Activated CD4-positive, alpha-beta T cell treated with anti-CD3 and anti-CD28 coated beads for 48 hours (primary cell): ENCODE measurements around the gene SEMA5A.

Experiments used
- DNase-seq: peaks from one replicate; pipeline ENCODE4 v3.0.0-alpha.2; 2020

Gene SEMA5A

GRCh38 chr5:9468060-9468388 is 77.9 kb downstream of the SEMA5A start:
- DNase-seq, result no peak

- no peak for DNase-seq
Observed at GRCh38 chr5:9467199-9468059, 78.4 kb downstream of the SEMA5A start.

- DNase-seq, result no peak
Observed at GRCh38 chr5:9466697-9467096, 79.2 kb downstream of the SEMA5A start.

GRCh38 chr5:9464478-9464877 is 81.4 kb downstream of the SEMA5A start:
- DNase-seq, result no peak

- no peak for DNase-seq
Observed at GRCh38 chr5:9462109-9462508, 83.8 kb downstream of the SEMA5A start.

- no peak for DNase-seq
Observed at GRCh38 chr5:9460885-9461645, 84.8 kb downstream of the SEMA5A start.

- no peak for DNase-seq
Observed at GRCh38 chr5:9456435-9457042, 89.3 kb downstream of the SEMA5A start.

GRCh38 chr5:9455826-9456434 is 89.9 kb downstream of the SEMA5A start:
- no peak for DNase-seq

GRCh38 chr5:9454491-9454890 is 91.4 kb downstream of the SEMA5A start:
- DNase-seq, result no peak

GRCh38 chr5:9454012-9454481 is 91.8 kb downstream of the SEMA5A start:
- no peak for DNase-seq

GRCh38 chr5:9453480-9454011 is 92.3 kb downstream of the SEMA5A start:
- DNase-seq, result no peak

GRCh38 chr5:9452181-9452580 is 93.7 kb downstream of the SEMA5A start:
- no peak for DNase-seq

GRCh38 chr5:9451037-9451436 is 94.8 kb downstream of the SEMA5A start:
- no peak for DNase-seq

GRCh38 chr5:9447691-9448090 is 98.2 kb downstream of the SEMA5A start:
- DNase-seq, result no peak

- no peak for DNase-seq
Observed at GRCh38 chr5:9445826-9446388, 100.0 kb downstream of the SEMA5A start.

- no peak for DNase-seq
Observed at GRCh38 chr5:9444346-9444745, 101.5 kb downstream of the SEMA5A start.

GRCh38 chr5:9441610-9442009 is 104.3 kb downstream of the SEMA5A start:
- DNase-seq, result no peak

GRCh38 chr5:9440517-9440916 is 105.4 kb downstream of the SEMA5A start:
- DNase-seq, result no peak

- no peak for DNase-seq
Observed at GRCh38 chr5:9439531-9440292, 106.2 kb downstream of the SEMA5A start.

GRCh38 chr5:9438596-9439354 is 107.1 kb downstream of the SEMA5A start:
- no peak for DNase-seq

GRCh38 chr5:9437741-9438240 is 108.1 kb downstream of the SEMA5A start:
- DNase-seq, result no peak
